ENCODE measurements around the gene MYOC.

The MYOC gene

DNA sequence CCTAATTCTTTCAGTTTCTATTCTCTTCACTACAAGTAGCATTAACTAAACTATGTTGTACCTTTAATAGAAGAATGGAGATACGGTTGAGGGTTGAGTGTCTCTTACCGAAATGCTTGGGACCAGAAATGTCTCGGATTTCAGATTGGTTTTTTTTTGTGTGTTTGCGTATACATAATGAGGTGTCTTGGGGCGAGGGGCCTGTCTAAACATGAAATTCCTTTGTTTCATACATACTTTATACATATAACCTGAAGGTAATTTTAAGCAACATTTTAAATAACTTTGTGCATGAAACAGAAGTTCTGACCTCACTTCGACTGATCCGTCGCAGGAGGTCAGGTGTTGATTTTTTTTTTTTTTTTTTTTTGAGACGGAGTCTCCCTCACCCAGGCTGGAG, 66.8 kb downstream of the MYOC start:
- no peak for ATAC-seq (ENCODE audit: insufficient read depth, low read depth)
- no peak for DNase-seq
- no peaks in the 10 kb centered on the region for H3K9me3 ChIP-seq (ENCODE audit: insufficient read depth, low read length, severe bottlenecking)
- no peak overlapping the region for H3K27ac ChIP-seq (ENCODE audit: low read length)
- H4K20me1 ChIP-seq (ENCODE audit: insufficient read depth, low read length) = 0 out of 2 replicates have a peak, but pooled peaks cover 3% of the 10 kb centered on the region
- H3K36me3 ChIP-seq (ENCODE audit: insufficient read depth, low read length) = peaks cover 91% of the 10 kb centered on the region
- H3K27me3 ChIP-seq (ENCODE audit: insufficient read depth, low read length, poor library complexity) = no peaks in the 10 kb centered on the region
- no peak overlapping the region for H2AFZ ChIP-seq (ENCODE audit: low read depth, low read length)
- H3K79me2 ChIP-seq (ENCODE audit: insufficient read depth, low read length) = no peaks in the 10 kb centered on the region
- H3K9ac ChIP-seq (ENCODE audit: low read depth, low read length) = no peak overlapping the region
- no peak for TF ChIP-seq EZH2 (IDR thresholded peaks at IDR 0.05; ENCODE audit: borderline replicate concordance, low read depth, low read length, severe bottlenecking)
- TF ChIP-seq, protein P1, sequence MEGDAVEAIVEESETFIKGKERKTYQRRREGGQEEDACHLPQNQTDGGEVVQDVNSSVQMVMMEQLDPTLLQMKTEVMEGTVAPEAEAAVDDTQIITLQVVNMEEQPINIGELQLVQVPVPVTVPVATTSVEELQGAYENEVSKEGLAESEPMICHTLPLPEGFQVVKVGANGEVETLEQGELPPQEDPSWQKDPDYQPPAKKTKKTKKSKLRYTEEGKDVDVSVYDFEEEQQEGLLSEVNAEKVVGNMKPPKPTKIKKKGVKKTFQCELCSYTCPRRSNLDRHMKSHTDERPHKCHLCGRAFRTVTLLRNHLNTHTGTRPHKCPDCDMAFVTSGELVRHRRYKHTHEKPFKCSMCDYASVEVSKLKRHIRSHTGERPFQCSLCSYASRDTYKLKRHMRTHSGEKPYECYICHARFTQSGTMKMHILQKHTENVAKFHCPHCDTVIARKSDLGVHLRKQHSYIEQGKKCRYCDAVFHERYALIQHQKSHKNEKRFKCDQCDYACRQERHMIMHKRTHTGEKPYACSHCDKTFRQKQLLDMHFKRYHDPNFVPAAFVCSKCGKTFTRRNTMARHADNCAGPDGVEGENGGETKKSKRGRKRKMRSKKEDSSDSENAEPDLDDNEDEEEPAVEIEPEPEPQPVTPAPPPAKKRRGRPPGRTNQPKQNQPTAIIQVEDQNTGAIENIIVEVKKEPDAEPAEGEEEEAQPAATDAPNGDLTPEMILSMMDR (IDR thresholded peaks at IDR 0.05; ENCODE audit: borderline replicate concordance, extremely low read depth, low read length, poor library complexity, severe bottlenecking) = no peak
- no peaks in the 10 kb centered on the region for H3K4me1 ChIP-seq (ENCODE audit: insufficient read depth, low read length)
- H3K4me2 ChIP-seq (ENCODE audit: insufficient read depth, low read length) = no peak overlapping the region
- H3K4me3 ChIP-seq (ENCODE audit: low read depth in 1 of 2, low read length in 2 of 2) = no peak overlapping the region

All from DND-41 (cell line).